NCI-H1436 treated with DMSO at 0.1 percent for 48 hours (cell line): ENCODE measurements around the gene AKAP12.

Source experiments
- DNase-seq: peaks from one replicate; lab custom pipeline; 2025; lab: John Stamatoyannopoulos, UW

The AKAP12 gene

GRCh38 chr6:151239603-151240035 is at the start of gene AKAP12:
AKAP12 (plus strand) TSS chr6:151239967; CDS start chr6:151240563, 596 bp downstream.
- no peak for DNase-seq

- DNase-seq = no peak
Measured at GRCh38 chr6:151191527-151191926, 48.2 kb upstream of the AKAP12 start.

- DNase-seq = no peak
Measured at GRCh38 chr6:151196555-151196954, 43.2 kb upstream of the AKAP12 start.

- no peak for DNase-seq
Measured at GRCh38 chr6:151197556-151197955, 42.2 kb upstream of the AKAP12 start.

GRCh38 chr6:151199991-151200390 is 39.8 kb upstream of the AKAP12 start:
- no peak for DNase-seq

- no peak for DNase-seq
Measured at GRCh38 chr6:151205721-151206600, 33.8 kb upstream of the AKAP12 start.

GRCh38 chr6:151207674-151208073 is 32.1 kb upstream of the AKAP12 start:
- no peak for DNase-seq

- peak; percentile 37 for DNase-seq
Measured at GRCh38 chr6:151209071-151209831, 30.5 kb upstream of the AKAP12 start.

- DNase-seq = no peak
Measured at GRCh38 chr6:151211075-151211474, 28.7 kb upstream of the AKAP12 start.

GRCh38 chr6:151213352-151213751 is 26.4 kb upstream of the AKAP12 start:
- DNase-seq = no peak

GRCh38 chr6:151215999-151216398 is 23.8 kb upstream of the AKAP12 start:
- no peak for DNase-seq

- DNase-seq = no peak
Measured at GRCh38 chr6:151216804-151217203, 23.0 kb upstream of the AKAP12 start.

- DNase-seq = no peak
Measured at GRCh38 chr6:151219192-151219591, 20.6 kb upstream of the AKAP12 start.

GRCh38 chr6:151224076-151224475 is 15.7 kb upstream of the AKAP12 start:
- DNase-seq = no peak

- no peak for DNase-seq
Measured at GRCh38 chr6:151225919-151226318, 13.8 kb upstream of the AKAP12 start.

GRCh38 chr6:151228788-151229400 is 10.9 kb upstream of the AKAP12 start:
- DNase-seq = no peak

- DNase-seq = no peak
Measured at GRCh38 chr6:151229401-151230276, 10.1 kb upstream of the AKAP12 start.

- no peak for DNase-seq
Measured at GRCh38 chr6:151230277-151230577, 9.5 kb upstream of the AKAP12 start.

- DNase-seq = no peak
Measured at GRCh38 chr6:151232899-151233298, 6.9 kb upstream of the AKAP12 start.

- DNase-seq = no peak
Measured at GRCh38 chr6:151233731-151234130, 6.0 kb upstream of the AKAP12 start.

- no peak for DNase-seq
Measured at GRCh38 chr6:151236668-151237401, 2.9 kb upstream of the AKAP12 start.
